GM21367 (cell line): ENCODE data around the gene OGDH.

Source experiments
- ATAC-seq: cut with Tn5 transposase; IDR thresholded peaks from one replicate; pipeline ENCODE4 v1.9.1; 2021; ENCODE audit not compliant: unreplicated experiment

The OGDH gene

GRCh38 chr7:44617225-44617890 lies 10.9 kb downstream of the OGDH start:
- no peak for ATAC-seq

GRCh38 chr7:44618045-44618444 lies 11.6 kb downstream of the OGDH start:
- ATAC-seq: no peak

GRCh38 chr7:44618753-44619152 lies 12.3 kb downstream of the OGDH start:
- ATAC-seq: no peak

- no peak for ATAC-seq
Measured at GRCh38 chr7:44621034-44621749, 14.8 kb downstream of the OGDH start.

GRCh38 chr7:44621750-44622103 lies 15.3 kb downstream of the OGDH start:
- no peak for ATAC-seq

- ATAC-seq: peak; percentile 69
Measured at GRCh38 chr7:44622342-44623151, 16.1 kb downstream of the OGDH start.

- no peak for ATAC-seq
Measured at GRCh38 chr7:44624318-44624717, 17.9 kb downstream of the OGDH start.

- ATAC-seq: no peak
Measured at GRCh38 chr7:44625526-44626471, 19.4 kb downstream of the OGDH start.

- ATAC-seq: no peak
Measured at GRCh38 chr7:44626620-44627019, 20.2 kb downstream of the OGDH start.

- ATAC-seq: no peak
Measured at GRCh38 chr7:44629829-44630522, 23.5 kb downstream of the OGDH start.

GRCh38 chr7:44630792-44631457 lies 24.5 kb downstream of the OGDH start:
- no peak for ATAC-seq

GRCh38 chr7:44631458-44632115 lies 25.2 kb downstream of the OGDH start:
- no peak for ATAC-seq

- ATAC-seq: no peak
Measured at GRCh38 chr7:44632196-44632595, 25.8 kb downstream of the OGDH start.

GRCh38 chr7:44633254-44634186 lies 27.1 kb downstream of the OGDH start:
- ATAC-seq: peak; percentile 54

GRCh38 chr7:44634187-44634838 lies 27.9 kb downstream of the OGDH start:
- ATAC-seq: no peak

GRCh38 chr7:44634839-44635591 lies 28.6 kb downstream of the OGDH start:
- no peak for ATAC-seq

GRCh38 chr7:44636041-44636584 lies 29.7 kb downstream of the OGDH start:
- ATAC-seq: no peak
